Mesothelial cell of epicardium (in vitro differentiated cells): ENCODE results near the gene FER. TPM values are rescaled to one million over a fixed set of nuclear protein-coding genes. Genes with fewer than 3 reads are reported as not detected.

Source experiments
- DNase-seq, 2 experiments: peaks; one replicate each; pipeline ENCODE4 v3.0.0; 2021; ENCODE audit warnings: low spot score in 2 of 2; ENCODE audit not compliant: unreplicated experiment in 2 of 2
- H3K27ac Mint-ChIP-seq: 2 replicates; pipeline ENCODE4 v1.8.0; 2021; ENCODE audit warnings: mixed read lengths
- H3K27me3 Mint-ChIP-seq: 2 replicates; pipeline ENCODE4 v1.8.0; 2021; ENCODE audit warnings: low read depth, mixed read lengths
- H3K36me3 Mint-ChIP-seq: 2 replicates; pipeline ENCODE4 v1.8.0; 2021; ENCODE audit warnings: mixed read lengths
- H3K4me1 Mint-ChIP-seq: 2 replicates; pipeline ENCODE4 v1.8.0; 2021; ENCODE audit warnings: mixed read lengths
- H3K4me3 Mint-ChIP-seq: 2 replicates; pipeline ENCODE4 v1.8.0; 2021; ENCODE audit warnings: mild to moderate bottlenecking, moderate library complexity, mixed read lengths
- H3K9me3 Mint-ChIP-seq: 2 replicates; pipeline ENCODE4 v1.8.0; 2021; ENCODE audit warnings: mixed read lengths
- total RNA-seq: library from RNA; stranded (reverse); gene quantifications from 3 replicates; pipeline ENCODE4 v1.2.1, GENCODE V29; 2021
- TF ChIP-seq, protein P1 (sequence below): fragments of 200-600 bp; sonication (generic); IDR thresholded peaks from one replicate; pipeline ENCODE4 v1.5.0; 2021; ENCODE audit warnings: antibody characterized with exemption; ENCODE audit not compliant: unreplicated experiment

The FER gene
- total RNA-seq, 1 donor from 2014 or later = 44.3 TPM

DNA sequence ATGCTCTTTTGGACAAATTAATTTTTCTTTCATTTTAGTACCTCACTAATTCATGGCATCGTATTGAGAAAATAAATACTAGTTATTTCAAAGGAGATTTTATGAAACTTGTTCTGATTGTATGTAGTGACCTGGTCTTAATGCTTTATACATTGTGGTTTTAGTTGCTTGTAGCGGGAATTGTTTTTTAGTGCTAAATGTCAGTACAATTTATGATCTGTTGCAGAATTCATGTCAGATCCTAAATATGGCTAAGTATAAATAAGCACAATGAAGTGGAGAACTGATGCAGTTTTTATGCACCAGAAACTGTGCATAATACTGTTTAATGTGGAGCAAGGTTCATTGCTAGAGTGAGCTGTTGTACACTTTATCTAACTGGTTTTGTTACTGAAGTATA is 353.3 kb downstream of the FER start:
- H3K4me1 Mint-ChIP-seq = peaks cover 10% of the 10 kb centered on the region
- no peak for DNase-seq
- H3K4me3 Mint-ChIP-seq = no peak overlapping the region
- TF ChIP-seq, protein P1, sequence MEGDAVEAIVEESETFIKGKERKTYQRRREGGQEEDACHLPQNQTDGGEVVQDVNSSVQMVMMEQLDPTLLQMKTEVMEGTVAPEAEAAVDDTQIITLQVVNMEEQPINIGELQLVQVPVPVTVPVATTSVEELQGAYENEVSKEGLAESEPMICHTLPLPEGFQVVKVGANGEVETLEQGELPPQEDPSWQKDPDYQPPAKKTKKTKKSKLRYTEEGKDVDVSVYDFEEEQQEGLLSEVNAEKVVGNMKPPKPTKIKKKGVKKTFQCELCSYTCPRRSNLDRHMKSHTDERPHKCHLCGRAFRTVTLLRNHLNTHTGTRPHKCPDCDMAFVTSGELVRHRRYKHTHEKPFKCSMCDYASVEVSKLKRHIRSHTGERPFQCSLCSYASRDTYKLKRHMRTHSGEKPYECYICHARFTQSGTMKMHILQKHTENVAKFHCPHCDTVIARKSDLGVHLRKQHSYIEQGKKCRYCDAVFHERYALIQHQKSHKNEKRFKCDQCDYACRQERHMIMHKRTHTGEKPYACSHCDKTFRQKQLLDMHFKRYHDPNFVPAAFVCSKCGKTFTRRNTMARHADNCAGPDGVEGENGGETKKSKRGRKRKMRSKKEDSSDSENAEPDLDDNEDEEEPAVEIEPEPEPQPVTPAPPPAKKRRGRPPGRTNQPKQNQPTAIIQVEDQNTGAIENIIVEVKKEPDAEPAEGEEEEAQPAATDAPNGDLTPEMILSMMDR = no peak
- peaks cover 3% of the 10 kb centered on the region for H3K9me3 Mint-ChIP-seq
- H3K27ac Mint-ChIP-seq = no peak overlapping the region
- no peaks in the 10 kb centered on the region for H3K36me3 Mint-ChIP-seq
- H3K27me3 Mint-ChIP-seq = no peaks in the 10 kb centered on the region

DNA sequence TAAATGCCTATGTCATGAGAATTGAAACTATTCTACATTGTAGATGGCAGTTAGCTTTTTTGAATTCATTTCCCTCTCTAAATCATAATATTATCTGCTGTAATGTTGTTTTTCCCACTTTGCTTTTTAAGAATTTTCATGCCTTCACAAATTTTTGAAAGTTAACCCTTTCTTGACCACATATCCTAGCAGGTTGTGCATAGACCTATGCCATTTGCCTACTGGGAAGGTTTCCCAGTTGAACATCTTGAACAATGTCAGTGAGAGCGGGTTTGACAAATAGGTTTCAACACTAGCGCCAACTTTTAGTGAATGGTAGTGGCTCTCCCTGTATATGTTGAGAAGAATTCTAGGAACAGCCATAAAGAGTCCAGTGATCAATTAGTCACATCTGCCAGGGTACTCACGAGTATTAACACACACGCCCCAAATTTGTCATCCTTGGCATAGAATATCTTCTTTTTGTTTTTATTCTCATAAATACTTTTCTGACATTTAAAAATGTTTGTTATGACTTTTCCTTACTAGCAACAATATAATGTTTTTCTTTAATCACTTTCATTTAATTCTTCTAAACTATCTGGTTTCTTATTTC is 354.5 kb downstream of the FER start:
- H3K4me1 Mint-ChIP-seq = peaks cover 10% of the 10 kb centered on the region
- no peak for DNase-seq

DNA sequence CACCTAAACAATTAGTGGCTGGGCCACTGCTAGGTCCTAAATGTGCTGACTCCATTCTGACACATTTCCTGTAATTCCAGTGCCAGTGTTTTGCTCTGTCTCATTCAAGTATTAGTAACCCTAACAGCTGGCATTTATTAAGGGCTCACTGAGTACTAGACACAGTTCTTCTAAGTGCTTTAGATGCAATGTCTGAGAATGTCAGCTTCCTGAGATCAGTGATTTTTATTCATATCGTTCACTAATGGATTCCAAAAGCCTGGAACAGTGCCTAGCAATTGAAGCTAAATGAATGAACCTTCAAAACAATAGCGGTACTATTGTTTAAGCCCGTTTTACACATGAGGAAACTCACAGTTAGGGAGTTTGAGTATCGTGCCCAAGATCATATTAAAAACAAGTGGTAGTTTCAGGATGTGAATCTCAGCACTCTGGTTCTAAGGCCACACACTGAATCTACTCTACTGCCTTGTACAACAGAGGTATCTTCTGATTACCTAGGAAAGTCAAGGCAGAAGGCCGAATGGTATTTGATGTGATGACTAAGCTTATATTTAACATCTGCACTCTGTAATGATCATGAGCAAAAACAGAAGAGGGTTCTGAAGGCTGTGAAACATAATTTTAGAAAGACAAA is 358.1 kb downstream of the FER start:
- Mint-ChIP-seq H3K9me3 (peaks cover 3% of the 10 kb centered on the region), H3K4me1 (peaks cover 10% of the 10 kb centered on the region), H3K36me3 (no peaks in the 10 kb centered on the region), H3K27me3 (no peaks in the 10 kb centered on the region), H3K27ac (peak overlapping the region; percentile 5), H3K4me3 (no peak overlapping the region)
- TF ChIP-seq, protein P1 = no peak
- DNase-seq = no peak

More for the DNA sequence above, 354.5 kb downstream of the FER start:
- Mint-ChIP-seq H3K4me3 (no peak overlapping the region), H3K27ac (no peak overlapping the region), H3K36me3 (no peaks in the 10 kb centered on the region), H3K27me3 (no peaks in the 10 kb centered on the region), H3K9me3 (peaks cover 3% of the 10 kb centered on the region)
- TF ChIP-seq, protein P1 = no peak

DNA sequence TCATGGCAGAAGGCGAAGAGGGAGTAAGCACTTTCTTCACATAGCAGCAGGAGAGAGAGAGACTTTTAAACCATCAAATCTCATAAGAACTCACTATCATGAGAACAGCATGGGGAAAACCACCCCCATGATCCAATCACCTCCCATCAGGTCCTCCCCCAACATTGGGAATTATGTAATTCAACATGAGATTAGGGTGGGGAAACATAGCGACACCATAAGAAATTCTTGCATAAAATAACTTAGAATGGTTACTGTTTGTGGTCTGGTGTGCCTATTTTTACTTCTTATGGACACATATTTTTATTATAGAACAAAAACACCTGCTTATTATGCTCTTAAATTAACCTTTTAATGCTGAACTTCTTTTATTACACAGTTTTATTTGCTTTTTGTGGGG is 364.0 kb downstream of the FER start:
- H3K9me3 Mint-ChIP-seq = no peaks in the 10 kb centered on the region
- TF ChIP-seq, protein P1 = no peak
- H3K4me3 Mint-ChIP-seq = no peak overlapping the region
- DNase-seq = no peak
- no peaks in the 10 kb centered on the region for H3K27me3 Mint-ChIP-seq
- no peaks in the 10 kb centered on the region for H3K36me3 Mint-ChIP-seq
- H3K27ac Mint-ChIP-seq = no peak overlapping the region
- no peaks in the 10 kb centered on the region for H3K4me1 Mint-ChIP-seq

DNA sequence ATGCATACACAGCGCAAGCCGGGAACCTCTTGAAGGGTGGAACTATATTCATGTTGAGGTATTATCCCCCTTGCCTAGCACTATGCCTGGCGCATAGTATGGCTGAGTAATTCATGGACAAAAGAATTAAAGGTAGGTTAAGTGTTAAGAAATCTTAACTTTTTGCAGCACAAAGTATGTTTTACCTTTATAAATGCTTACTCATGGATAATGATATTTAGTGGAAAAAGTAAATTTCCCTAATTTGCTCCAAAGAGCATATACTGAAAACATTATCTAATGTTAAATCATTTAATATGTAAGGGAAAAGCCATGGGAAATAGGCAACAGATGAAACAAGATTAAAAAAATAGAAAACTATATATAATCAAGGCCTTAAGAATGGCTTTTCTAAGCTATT is 365.9 kb downstream of the FER start:
- TF ChIP-seq, protein P1 = no peak
- H3K36me3 Mint-ChIP-seq = no peaks in the 10 kb centered on the region
- no peak overlapping the region for H3K4me3 Mint-ChIP-seq
- no peaks in the 10 kb centered on the region for H3K4me1 Mint-ChIP-seq
- H3K27ac Mint-ChIP-seq = no peak overlapping the region
- no peak for DNase-seq
- no peaks in the 10 kb centered on the region for H3K9me3 Mint-ChIP-seq
- H3K27me3 Mint-ChIP-seq = no peaks in the 10 kb centered on the region
